WTC11 (cell line): Measurements from ENCODE around the gene TBC1D22A.

Experiments used
- NR1H2 ChIP-seq: sonication (generic); formaldehyde crosslinking; IDR thresholded peaks from 2 replicates; pipeline ENCODE4 v1.9.0; 2021; ENCODE audit warnings: mild to moderate bottlenecking, moderate library complexity, missing genetic modification reagents
- TCF7 ChIP-seq: sonication (generic); formaldehyde crosslinking; IDR thresholded peaks from 2 replicates; pipeline ENCODE4 v1.8.0; 2022; ENCODE audit warnings: mild to moderate bottlenecking, low read depth, missing genetic modification reagents, moderate library complexity
- TF ChIP-seq, protein P1 (sequence below): sonication (generic); formaldehyde crosslinking; IDR thresholded peaks from 2 replicates; pipeline ENCODE4 v1.8.0; 2022; ENCODE audit warnings: mild to moderate bottlenecking, missing genetic modification reagents

DNA sequence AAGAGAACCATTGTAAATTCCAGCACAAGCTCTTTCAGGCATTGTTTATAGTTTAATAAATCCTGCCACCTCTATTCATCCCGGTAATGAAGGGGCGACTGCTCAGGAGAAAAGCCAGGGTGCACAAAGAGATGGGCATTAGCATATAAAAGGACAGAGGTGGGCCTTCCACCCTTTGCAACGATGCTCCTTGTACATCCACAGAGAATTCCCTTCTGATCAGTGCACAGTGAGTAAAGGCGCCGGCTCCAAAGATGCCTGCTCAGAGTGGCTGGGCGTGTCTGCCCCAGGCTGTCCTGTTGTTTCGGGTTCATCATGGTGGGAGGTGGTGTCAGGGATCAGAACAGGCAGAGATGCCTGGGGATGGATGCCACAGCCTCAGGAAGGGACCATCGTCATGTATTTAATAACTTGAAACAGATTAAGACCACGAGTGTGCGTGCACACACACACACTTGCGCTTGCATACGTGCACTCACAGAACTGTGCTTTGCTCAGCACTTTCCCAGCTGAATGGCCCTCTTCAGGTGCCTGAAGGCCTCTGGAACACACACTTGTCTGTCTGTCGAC is 305.0 kb downstream of the TBC1D22A start:
- TF ChIP-seq NR1H2 (CRISPR knock-in tag), result no peak
- no peak for TF ChIP-seq TCF7 (CRISPR knock-in tag)
- TF ChIP-seq, protein P1, sequence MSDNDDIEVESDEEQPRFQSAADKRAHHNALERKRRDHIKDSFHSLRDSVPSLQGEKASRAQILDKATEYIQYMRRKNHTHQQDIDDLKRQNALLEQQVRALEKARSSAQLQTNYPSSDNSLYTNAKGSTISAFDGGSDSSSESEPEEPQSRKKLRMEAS (CRISPR knock-in tag), result no peak
